GM18508 (cell line): ENCODE measurements around the gene SCN3A.

Experiments
- ATAC-seq: cut with Tn5 transposase; IDR thresholded peaks from one replicate; pipeline ENCODE4 v1.9.1; 2021; ENCODE audit warnings: moderate number of reproducible peaks; ENCODE audit not compliant: insufficient read depth, unreplicated experiment

Gene SCN3A

DNA sequence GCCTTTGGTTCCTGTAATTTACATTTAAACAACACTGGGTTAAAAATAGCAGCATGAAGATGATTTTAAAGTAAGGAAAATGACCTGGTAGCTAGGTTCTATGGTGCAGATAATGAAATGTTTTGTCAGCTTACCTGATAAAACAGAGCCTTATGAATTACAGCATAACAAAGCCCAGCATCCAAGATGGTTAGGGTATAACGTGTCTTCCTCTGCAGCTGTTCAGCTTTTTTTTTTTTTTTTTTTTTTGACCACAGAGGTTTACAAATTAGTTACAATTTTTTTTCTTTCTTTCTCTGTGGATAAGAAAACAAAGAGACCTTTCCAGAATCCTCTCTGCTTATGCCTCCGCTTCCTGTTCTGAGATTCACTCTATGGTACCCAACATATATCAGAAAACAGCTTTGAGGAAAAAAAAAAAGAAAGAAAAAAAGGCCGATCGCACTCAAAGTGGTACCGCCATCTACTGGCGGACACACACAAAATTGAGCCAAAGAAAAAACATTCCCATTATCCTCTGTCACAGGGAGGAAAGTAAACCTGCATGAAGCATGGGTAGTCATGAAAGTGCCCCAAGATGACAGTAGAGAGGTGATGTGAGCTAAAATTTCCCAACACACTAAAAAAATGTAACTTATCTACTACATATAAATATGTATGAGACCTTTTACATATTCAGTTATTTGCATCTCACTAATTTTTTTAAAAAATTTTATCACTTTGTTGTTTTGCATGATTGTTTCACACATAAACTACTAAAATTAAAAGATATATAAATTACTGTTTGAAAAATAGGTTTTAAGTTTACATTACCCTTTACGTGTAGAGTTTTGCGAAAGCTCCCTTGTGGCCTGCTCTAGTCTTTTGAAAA is at the start of gene SCN3A:
SCN3A (minus strand) TSS at position 362 of the 871 bp plus-strand sequence. CDS start 27,656 bp downstream, outside the sequence.
- ATAC-seq, result peak; percentile 69

- no peak for ATAC-seq
Measured at GRCh38 chr2:165253178-165253577, 49.3 kb upstream of the SCN3A start.

DNA sequence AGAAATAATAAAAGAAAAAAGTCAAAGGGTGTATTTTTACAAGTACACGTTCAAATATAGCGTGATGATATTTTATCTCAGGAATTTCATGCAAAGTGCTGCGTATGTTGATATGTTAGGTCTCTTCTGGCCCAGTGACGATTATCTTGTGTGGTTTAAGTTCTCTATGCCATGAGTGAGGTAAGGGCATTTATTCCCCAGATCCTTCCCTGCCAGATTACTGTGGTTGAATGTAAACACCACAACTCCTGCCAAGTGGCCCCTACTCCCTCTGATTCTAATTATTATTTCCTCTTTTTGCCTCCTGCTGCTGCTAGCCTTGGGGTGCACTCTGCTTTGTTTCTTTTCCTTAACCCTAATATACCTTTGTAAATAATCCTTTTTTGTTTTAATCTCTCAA is 47.5 kb upstream of the SCN3A start:
- ATAC-seq, result no peak

GRCh38 chr2:165248238-165248637 is 44.4 kb upstream of the SCN3A start:
- no peak for ATAC-seq

GRCh38 chr2:165245081-165245793 is 41.4 kb upstream of the SCN3A start:
- no peak for ATAC-seq

GRCh38 chr2:165240916-165241315 is 37.1 kb upstream of the SCN3A start:
- no peak for ATAC-seq

- no peak for ATAC-seq
Measured at GRCh38 chr2:165239856-165240515, 36.1 kb upstream of the SCN3A start.

GRCh38 chr2:165239230-165239629 is 35.4 kb upstream of the SCN3A start, which contains the start of gene SCN2A:
TSS of gene SCN2A (plus strand) at chr2:165239414. CDS start at chr2:165295824, 56,410 bp downstream.
- ATAC-seq, result no peak

GRCh38 chr2:165238295-165238694 is 34.4 kb upstream of the SCN3A start:
- ATAC-seq, result no peak

DNA sequence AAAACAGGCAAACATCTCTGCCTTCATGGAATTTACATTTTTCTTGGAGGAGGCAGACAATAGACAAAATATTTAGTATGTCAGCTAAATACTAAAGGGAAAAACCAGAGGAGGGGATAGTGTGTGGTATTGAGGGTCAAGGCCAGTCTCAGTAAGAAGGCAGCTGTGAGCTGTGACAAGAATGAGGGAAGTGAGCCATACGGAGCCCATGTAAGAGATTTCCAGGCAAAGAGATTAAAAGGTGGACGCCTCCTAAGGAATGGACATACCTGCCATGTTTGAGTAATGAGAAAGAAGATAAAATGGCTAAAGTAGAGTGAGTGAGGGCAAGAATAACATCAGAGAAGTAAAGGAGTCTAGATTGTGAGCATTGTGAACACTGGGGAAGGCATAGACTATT is 33.2 kb upstream of the SCN3A start:
- no peak for ATAC-seq

DNA sequence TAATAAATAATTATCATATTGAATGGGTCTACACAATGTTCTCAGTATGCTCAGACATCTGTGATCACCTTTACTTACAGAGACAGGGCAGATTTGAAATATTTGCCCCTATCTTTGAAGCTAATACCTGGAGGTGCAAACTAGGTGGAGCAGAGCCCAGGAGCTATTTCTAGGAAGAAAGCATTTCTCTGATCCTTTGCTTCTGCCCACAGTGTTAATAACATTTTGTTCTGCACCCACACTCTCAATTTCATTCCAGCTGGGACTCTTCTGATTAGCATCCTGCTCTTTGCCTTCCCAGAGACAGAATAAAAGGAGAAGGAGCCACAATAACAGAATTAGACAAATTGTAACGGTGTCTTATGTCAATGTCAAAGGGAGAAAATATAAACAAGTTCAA is 23.7 kb upstream of the SCN3A start:
- no peak for ATAC-seq

- no peak for ATAC-seq
Measured at GRCh38 chr2:165224941-165225340, 21.1 kb upstream of the SCN3A start.

DNA sequence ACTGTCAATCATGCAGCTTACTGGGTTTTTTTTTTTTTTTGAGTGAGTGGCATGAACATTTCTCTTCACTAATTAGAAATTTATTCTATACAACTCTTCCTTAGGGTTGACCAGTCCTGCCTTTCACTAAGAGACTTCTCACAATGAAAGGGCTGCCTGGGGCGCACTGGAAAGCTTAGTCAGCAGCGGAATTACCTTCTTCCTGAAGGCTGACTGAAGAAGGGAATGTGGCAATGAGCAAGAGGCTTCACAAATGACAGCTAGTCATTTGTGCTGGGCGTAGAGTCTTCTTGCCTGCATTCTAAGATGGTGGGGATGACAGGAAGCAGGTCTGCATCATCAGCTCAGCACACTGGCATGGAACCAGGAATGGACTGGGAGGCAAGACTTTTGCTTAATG is 15.6 kb upstream of the SCN3A start:
- no peak for ATAC-seq

GRCh38 chr2:165214093-165214492 is 10.2 kb upstream of the SCN3A start:
- no peak for ATAC-seq

GRCh38 chr2:165208094-165208493 is 4.2 kb upstream of the SCN3A start:
- no peak for ATAC-seq

GRCh38 chr2:165205865-165206264 is 2.0 kb upstream of the SCN3A start:
- no peak for ATAC-seq

DNA sequence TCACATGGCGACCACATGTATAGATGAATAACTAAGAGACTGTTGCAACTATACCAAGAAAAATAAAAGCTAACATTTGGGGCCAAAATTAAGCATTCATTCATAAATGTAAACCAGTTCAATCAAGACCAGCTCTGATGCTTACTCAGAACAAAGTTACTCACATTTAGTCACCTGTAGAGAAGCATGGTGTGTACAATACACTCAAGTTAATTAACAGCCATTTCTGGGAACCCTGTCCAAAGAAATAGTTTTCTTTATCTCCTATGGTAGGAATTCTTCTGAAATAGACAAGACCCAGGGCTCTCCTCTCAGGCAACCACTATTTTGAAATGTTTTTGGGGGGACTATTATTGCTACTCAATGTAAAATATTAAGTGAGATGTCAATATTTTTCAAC is 1.6 kb downstream of the SCN3A start:
- no peak for ATAC-seq

- no peak for ATAC-seq
Measured at GRCh38 chr2:165198181-165198580, 5.7 kb downstream of the SCN3A start.

DNA sequence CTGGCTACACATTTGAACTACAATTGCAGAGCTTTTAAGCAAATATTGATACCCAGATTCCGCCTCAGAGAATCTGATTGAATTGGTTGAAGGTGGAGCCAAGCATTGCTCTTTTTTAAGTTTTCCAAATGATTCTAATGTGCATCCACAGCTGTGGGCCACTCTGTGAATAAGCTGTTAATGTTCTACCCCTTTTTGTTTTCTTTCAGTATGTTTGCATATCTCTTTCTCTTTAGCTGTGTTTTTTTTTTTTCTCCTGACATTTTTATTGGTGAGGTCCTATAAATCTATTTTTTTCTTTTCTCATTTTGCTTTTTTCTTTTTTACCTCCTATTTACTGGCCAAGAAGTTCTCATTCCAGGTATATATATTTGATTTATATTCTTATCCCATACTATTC is 6.5 kb downstream of the SCN3A start:
- ATAC-seq, result no peak

DNA sequence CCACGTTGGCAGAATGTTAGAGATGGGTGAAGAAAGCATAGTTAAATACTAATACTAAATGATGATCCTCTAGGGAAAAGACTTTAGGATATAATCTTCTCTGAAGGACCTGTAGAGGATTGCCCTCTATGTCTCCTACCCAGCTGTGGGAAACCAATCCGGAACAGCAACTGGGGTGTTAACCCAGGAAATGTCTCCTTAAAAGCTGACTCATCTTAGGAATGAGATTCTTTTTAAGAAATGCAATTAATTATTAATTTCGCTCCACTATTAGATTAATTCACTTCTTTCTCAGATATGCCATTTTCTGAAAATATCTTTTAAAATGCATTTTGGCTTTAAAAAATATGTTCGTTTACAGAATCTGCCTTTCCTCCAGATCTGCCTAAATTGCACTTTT is 7.4 kb downstream of the SCN3A start:
- no peak for ATAC-seq

DNA sequence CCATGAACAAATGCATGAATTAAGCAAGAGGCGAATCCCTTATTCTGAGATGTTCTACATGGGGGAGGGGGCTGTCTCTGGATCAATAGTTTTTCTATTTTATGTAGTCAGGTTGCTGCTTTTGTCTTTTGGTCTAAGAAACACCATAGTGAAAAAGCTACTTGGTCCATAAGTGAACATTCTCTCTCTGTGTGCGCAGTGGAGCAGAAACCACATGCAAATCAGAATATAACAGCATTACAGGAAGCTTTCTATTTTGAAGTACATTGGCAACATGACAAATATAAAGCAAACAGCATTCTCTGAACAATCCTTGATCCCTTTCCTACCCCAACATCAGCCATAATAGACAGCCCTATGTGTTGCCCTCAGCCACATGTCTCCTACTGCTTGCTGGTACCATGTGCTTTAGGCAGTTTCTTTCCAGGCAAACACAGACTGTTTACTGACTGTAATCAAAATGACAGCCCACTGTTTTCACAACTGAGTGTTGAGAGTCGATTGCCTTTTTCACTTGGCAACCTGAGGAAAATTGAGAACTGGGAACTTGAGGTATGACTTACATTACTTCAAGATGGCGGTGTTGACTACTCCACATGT is 10.6 kb downstream of the SCN3A start:
- ATAC-seq, result peak; percentile 97
